CD8-positive, alpha-beta memory T cell (primary cell): ENCODE measurements around the gene KLC1. TPM values are rescaled to one million over a fixed set of nuclear protein-coding genes. Genes with fewer than 3 reads are reported as not detected.
A peak's percentile ranks its signal among the peaks of the same experiment; 100 is the strongest.

Experiments
- CTCF ChIA-PET: fragments of 350-600 bp; sonication (Branson Sonifier 250); formaldehyde crosslinking; loops from one replicate; lab custom pipeline; 2021; ENCODE audit warnings: antibody characterized with exemption; lab: Charles Lee
- POLR2A ChIA-PET: fragments of 350-600 bp; sonication (Branson Sonifier 250); formaldehyde crosslinking; loops from one replicate; lab custom pipeline; 2021; ENCODE audit warnings: antibody characterized with exemption; lab: Charles Lee
- DNase-seq, 5 donors: peaks; one replicate each; pipeline versions ENCODE4 v3.0.0 to v3.0.0-alpha.2; 2020 to 2022; ENCODE audit warnings: mixed read lengths in 1 of 5
- H3K27ac ChIP-seq: one replicate; pipeline ENCODE4 v1.7.0; 2013; ENCODE audit warnings: low read depth, mild to moderate bottlenecking, low read length, moderate library complexity
- H3K27me3 ChIP-seq: 2 replicates; pipeline ENCODE4 v1.7.0; 2013; ENCODE audit warnings: low read length, mild to moderate bottlenecking; ENCODE audit not compliant: insufficient read depth, poor library complexity, severe bottlenecking
- H3K36me3 ChIP-seq: 2 replicates; pipeline ENCODE4 v1.7.0; 2013; ENCODE audit warnings: mild to moderate bottlenecking, low read length, moderate library complexity; ENCODE audit not compliant: insufficient read depth
- H3K4me1 ChIP-seq: 2 replicates; pipeline ENCODE4 v1.7.0; 2013; ENCODE audit warnings: mild to moderate bottlenecking, low read length, moderate library complexity; ENCODE audit not compliant: insufficient read depth
- H3K4me3 ChIP-seq: 2 replicates; pipeline ENCODE4 v1.7.0; 2013; ENCODE audit warnings: mild to moderate bottlenecking, low read length
- H3K9me3 ChIP-seq: 2 replicates; pipeline ENCODE4 v1.7.0; 2013; ENCODE audit warnings: mild to moderate bottlenecking, low read length
- H3K27ac Mint-ChIP-seq, 8 donors: one replicate each; pipeline ENCODE4 v1.8.0; 2020 to 2021; ENCODE audit warnings: mixed read lengths in 8 of 8, mild to moderate bottlenecking in 6 of 8, inconsistent platforms in 3 of 8, moderate library complexity in 3 of 8
- H3K27me3 Mint-ChIP-seq, 2 donors: one replicate each; pipeline ENCODE4 v1.8.0; 2020 to 2021; ENCODE audit warnings: mixed read lengths in 2 of 2, mild to moderate bottlenecking in 1 of 2, moderate library complexity in 1 of 2
- H3K36me3 Mint-ChIP-seq, 3 donors: one replicate each; pipeline ENCODE4 v1.8.0; 2020 to 2021; ENCODE audit warnings: mixed read lengths in 3 of 3, inconsistent platforms in 1 of 3, mild to moderate bottlenecking in 1 of 3
- H3K4me1 Mint-ChIP-seq, 3 donors: one replicate each; pipeline ENCODE4 v1.8.0; 2020 to 2021; ENCODE audit warnings: mixed read lengths in 3 of 3, inconsistent platforms in 1 of 3, mild to moderate bottlenecking in 1 of 3
- H3K4me3 Mint-ChIP-seq, 7 donors: one replicate each; pipeline ENCODE4 v1.8.0; 2020 to 2021; ENCODE audit warnings: mixed read lengths in 7 of 7, mild to moderate bottlenecking in 6 of 7, moderate library complexity in 4 of 7, inconsistent platforms in 2 of 7
- H3K9me3 Mint-ChIP-seq, 5 donors: one replicate each; pipeline ENCODE4 v1.8.0; 2020 to 2022; ENCODE audit warnings: mixed read lengths in 5 of 5, mild to moderate bottlenecking in 3 of 5, moderate library complexity in 2 of 5, inconsistent platforms in 1 of 5
- polyA plus RNA-seq: library from polyadenylated mRNA; unstranded; fragments of 300-500 nt; fragmentation: Illumina TruSeq; gene quantifications from one replicate; pipeline ENCODE4 v1.2.3, GENCODE V29; 2021
- total RNA-seq, 2 experiments: library from RNA; stranded (reverse); gene quantifications; one replicate each; pipeline ENCODE4 v1.2.3, GENCODE V29; 2021

KLC1 gene
- total RNA-seq (100 to 1,000 TPM; 141 to 143 TPM), polyA plus RNA-seq (92.0 TPM)

DNA sequence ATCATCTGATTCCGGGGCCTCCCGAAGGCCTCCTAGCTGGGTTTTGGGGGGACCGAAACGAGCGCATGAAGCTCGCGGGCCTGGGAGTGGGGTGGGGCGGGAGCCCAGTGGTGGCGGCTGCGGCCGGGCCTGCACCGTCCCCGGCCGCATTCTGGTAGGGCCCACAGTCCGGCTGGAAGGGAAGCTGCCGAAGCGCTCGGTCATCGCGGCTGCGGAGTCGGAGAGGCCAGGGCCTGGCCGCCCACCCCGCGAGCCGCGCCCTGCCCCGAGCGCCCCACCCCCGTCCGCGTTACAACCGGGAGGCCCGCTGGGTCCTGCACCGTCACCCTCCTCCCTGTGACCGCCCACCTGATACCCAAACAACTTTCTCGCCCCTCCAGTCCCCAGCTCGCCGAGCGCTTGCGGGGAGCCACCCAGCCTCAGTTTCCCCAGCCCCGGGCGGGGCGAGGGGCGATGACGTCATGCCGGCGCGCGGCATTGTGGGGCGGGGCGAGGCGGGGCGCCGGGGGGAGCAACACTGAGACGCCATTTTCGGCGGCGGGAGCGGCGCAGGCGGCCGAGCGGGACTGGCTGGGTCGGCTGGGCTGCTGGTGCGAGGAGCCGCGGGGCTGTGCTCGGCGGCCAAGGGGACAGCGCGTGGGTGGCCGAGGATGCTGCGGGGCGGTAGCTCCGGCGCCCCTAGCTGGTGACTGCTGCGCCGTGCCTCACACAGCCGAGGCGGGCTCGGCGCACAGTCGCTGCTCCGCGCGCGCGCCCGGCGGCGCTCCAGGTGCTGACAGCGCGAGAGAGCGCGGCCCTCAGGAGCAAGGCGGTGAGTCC, at the start of gene KLC1:
Gene KLC1, plus strand, starts transcription at position 528 of the 819 bp plus-strand sequence. CDS start 25,354 bp downstream, outside the sequence.
- Mint-ChIP-seq H3K9me3 (no peaks in the 10 kb centered on the region), H3K4me1 (peaks cover 25 to 55% (median 49%) of the 10 kb centered on the region in 3 donors), H3K4me3 (peak within 1 kb of the TSS; percentile 83 to 95 (median 87)), H3K36me3 (peaks cover 0 to 15% (median 1%) of the 10 kb centered on the region in 3 donors), H3K27ac (peak within 1 kb of the TSS; percentile 74 to 97 (median 90)), H3K27me3 (peaks cover 0 to 2% of the 10 kb centered on the region in 2 donors)
- H3K27me3 ChIP-seq: no peaks in the 10 kb centered on the region
- H3K4me1 ChIP-seq: peaks cover 46% of the 10 kb centered on the region
- ChIA-PET CTCF (interaction anchor here (1.1 kb wide), 1 partner anchor 76 kb away, joined by 3 read pairs; no protein-coding TSS in a partner anchor), POLR2A (interaction anchor here (0.9 to 1.7 kb wide), 4 partner anchors 21 to 86 kb away, joined by 3 to 7 read pairs (median 4); partner anchors contain the start of genes BAG5 and XRCC3)
- H3K9me3 ChIP-seq: no peaks in the 10 kb centered on the region
- H3K36me3 ChIP-seq: no peaks in the 10 kb centered on the region
- H3K27ac ChIP-seq: peak within 1 kb of the TSS; percentile 86
- peak within 1 kb of the TSS; percentile 68 for H3K4me3 ChIP-seq
- peak; percentile 74 to 86 (median 76) for DNase-seq

DNA sequence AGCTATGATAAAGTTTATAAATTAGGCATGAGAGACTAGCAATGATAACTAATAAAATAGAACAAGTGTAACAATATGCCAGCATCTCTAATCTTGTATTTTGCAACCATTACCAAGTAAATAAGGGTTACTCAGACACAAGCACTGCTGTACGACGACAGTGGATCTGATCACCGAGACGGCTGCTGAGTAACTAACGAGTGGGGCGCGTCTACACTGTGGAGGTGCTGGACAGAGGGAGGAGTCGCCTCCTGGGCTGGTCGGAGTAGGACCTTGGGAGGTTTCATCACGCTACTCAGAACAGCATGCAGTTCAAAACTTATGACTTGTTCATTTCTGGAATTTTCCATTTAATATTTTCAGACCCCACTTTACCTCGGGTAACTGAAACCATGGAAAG, 47.8 kb upstream of the KLC1 start:
- H3K36me3 ChIP-seq: no peaks in the 10 kb centered on the region
- no peak overlapping the region for H3K27ac ChIP-seq
- H3K4me1 ChIP-seq: no peaks in the 10 kb centered on the region
- no peak overlapping the region for H3K4me3 ChIP-seq
- Mint-ChIP-seq H3K4me3 (peak overlapping the region in 1 of 7 donors; percentile 44), H3K9me3 (no peaks in the 10 kb centered on the region), H3K4me1 (peaks cover 0 to 2% (median 0%) of the 10 kb centered on the region in 3 donors), H3K36me3 (peaks cover 0 to 56% (median 0%) of the 10 kb centered on the region in 3 donors), H3K27me3 (no peaks in the 10 kb centered on the region), H3K27ac (peak overlapping the region in 1 of 8 donors; percentile 19)
- ChIA-PET CTCF (no interaction called here), POLR2A (interaction anchor here (0.6 kb wide), 1 partner anchor 468 kb away, joined by 4 read pairs; no protein-coding TSS in a partner anchor)
- no peak for DNase-seq
- no peaks in the 10 kb centered on the region for H3K9me3 ChIP-seq
- H3K27me3 ChIP-seq: no peaks in the 10 kb centered on the region

- Histone ChIP-seq H3K9me3 (no peaks in the 10 kb centered on the region), H3K4me1 (no peaks in the 10 kb centered on the region), H3K4me3 (no peak overlapping the region), H3K36me3 (no peaks in the 10 kb centered on the region), H3K27ac (no peak overlapping the region), H3K27me3 (no peaks in the 10 kb centered on the region)
- Mint-ChIP-seq H3K4me1 (peaks cover 0 to 3% (median 2%) of the 10 kb centered on the region in 3 donors), H3K36me3 (peaks cover 0 to 51% (median 3%) of the 10 kb centered on the region in 3 donors), H3K27me3 (no peaks in the 10 kb centered on the region), H3K4me3 (no peak overlapping the region), H3K9me3 (no peaks in the 10 kb centered on the region), H3K27ac (no peak overlapping the region)
- no peak for DNase-seq
- ChIA-PET CTCF (no interaction called here), POLR2A (interaction anchor here (0.6 kb wide), 1 partner anchor 467 kb away, joined by 4 read pairs; no protein-coding TSS in a partner anchor)
These were observed 46.9 kb upstream of the KLC1 start for GRCh38 chr14:103581954-103582703.

GRCh38 chr14:103584326-103584915, 44.6 kb upstream of the KLC1 start:
- Mint-ChIP-seq H3K9me3 (no peaks in the 10 kb centered on the region), H3K27me3 (no peaks in the 10 kb centered on the region), H3K27ac (peak overlapping the region in 1 of 8 donors; percentile 14), H3K36me3 (peaks cover 2 to 44% (median 3%) of the 10 kb centered on the region in 3 donors), H3K4me1 (peaks cover 0 to 3% (median 2%) of the 10 kb centered on the region in 3 donors), H3K4me3 (no peak overlapping the region)
- Histone ChIP-seq H3K9me3 (no peaks in the 10 kb centered on the region), H3K4me1 (no peaks in the 10 kb centered on the region), H3K27ac (no peak overlapping the region), H3K4me3 (no peak overlapping the region), H3K36me3 (no peaks in the 10 kb centered on the region), H3K27me3 (no peaks in the 10 kb centered on the region)
- ChIA-PET CTCF (interaction anchor here (1.1 kb wide), 1 partner anchor 8 kb away, joined by 5 read pairs; no protein-coding TSS in a partner anchor), POLR2A (interaction anchor here (0.5 to 0.6 kb wide), 2 partner anchors 9 to 1126 kb away, joined by 3 to 4 read pairs; no protein-coding TSS in a partner anchor)
- no peak for DNase-seq

DNA sequence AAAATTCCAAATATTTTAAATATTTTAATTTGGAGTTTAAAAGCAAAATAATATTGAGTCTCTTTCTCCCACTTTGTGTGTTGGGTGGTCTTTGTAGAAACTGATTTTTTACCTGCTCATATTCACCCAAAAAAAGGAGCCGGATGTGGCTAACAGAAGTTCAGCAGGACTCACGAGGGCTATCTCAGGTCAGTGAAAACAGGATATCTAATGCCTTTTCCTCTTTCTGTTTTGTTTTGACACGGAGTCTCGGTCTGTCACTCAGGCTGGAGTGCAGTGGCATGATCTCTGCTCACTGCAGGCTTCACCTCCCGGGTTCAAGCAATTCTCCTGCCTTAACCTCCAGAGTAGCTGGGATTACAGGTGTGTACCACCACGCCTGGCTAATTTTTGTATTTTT, 35.4 kb upstream of the KLC1 start:
- Mint-ChIP-seq H3K9me3 (no peaks in the 10 kb centered on the region), H3K4me1 (peaks cover 3 to 17% (median 8%) of the 10 kb centered on the region in 3 donors), H3K36me3 (peaks cover 0 to 13% (median 2%) of the 10 kb centered on the region in 3 donors), H3K27ac (peak overlapping the region in 5 of 8 donors; percentile 45 to 79 (median 68)), H3K27me3 (no peaks in the 10 kb centered on the region), H3K4me3 (peak overlapping the region in 5 of 7 donors; percentile 50 to 71 (median 66))
- POLR2A ChIA-PET: interaction anchor here (0.7 kb wide), 3 partner anchors 9 to 216 kb away, joined by 3 to 5 read pairs (median 4); no protein-coding TSS in a partner anchor
- CTCF ChIA-PET: interaction anchor here (0.8 to 1.8 kb wide), 2 partner anchors 9 to 59 kb away, joined by 3 to 5 read pairs; no protein-coding TSS in a partner anchor
- Histone ChIP-seq H3K4me3 (no peak overlapping the region), H3K36me3 (no peaks in the 10 kb centered on the region), H3K27me3 (no peaks in the 10 kb centered on the region), H3K9me3 (no peaks in the 10 kb centered on the region), H3K27ac (no peak overlapping the region), H3K4me1 (no peaks in the 10 kb centered on the region)
- no peak for DNase-seq

GRCh38 chr14:103594265-103594664, 34.7 kb upstream of the KLC1 start:
- Mint-ChIP-seq H3K9me3 (no peaks in the 10 kb centered on the region), H3K27me3 (no peaks in the 10 kb centered on the region), H3K27ac (peak overlapping the region in 2 of 8 donors; percentile 60 to 70), H3K4me3 (peak overlapping the region in 1 of 7 donors; percentile 71), H3K36me3 (peaks cover 0 to 8% (median 0%) of the 10 kb centered on the region in 3 donors), H3K4me1 (peaks cover 3 to 17% (median 8%) of the 10 kb centered on the region in 3 donors)
- ChIA-PET CTCF (interaction anchor here (0.8 kb wide), 1 partner anchor 59 kb away, joined by 3 read pairs; no protein-coding TSS in a partner anchor), POLR2A (no interaction called here)
- H3K36me3 ChIP-seq: no peaks in the 10 kb centered on the region
- DNase-seq: no peak
- H3K27me3 ChIP-seq: no peaks in the 10 kb centered on the region
- H3K9me3 ChIP-seq: no peaks in the 10 kb centered on the region
- H3K4me3 ChIP-seq: no peak overlapping the region
- H3K4me1 ChIP-seq: no peaks in the 10 kb centered on the region
- no peak overlapping the region for H3K27ac ChIP-seq

DNA sequence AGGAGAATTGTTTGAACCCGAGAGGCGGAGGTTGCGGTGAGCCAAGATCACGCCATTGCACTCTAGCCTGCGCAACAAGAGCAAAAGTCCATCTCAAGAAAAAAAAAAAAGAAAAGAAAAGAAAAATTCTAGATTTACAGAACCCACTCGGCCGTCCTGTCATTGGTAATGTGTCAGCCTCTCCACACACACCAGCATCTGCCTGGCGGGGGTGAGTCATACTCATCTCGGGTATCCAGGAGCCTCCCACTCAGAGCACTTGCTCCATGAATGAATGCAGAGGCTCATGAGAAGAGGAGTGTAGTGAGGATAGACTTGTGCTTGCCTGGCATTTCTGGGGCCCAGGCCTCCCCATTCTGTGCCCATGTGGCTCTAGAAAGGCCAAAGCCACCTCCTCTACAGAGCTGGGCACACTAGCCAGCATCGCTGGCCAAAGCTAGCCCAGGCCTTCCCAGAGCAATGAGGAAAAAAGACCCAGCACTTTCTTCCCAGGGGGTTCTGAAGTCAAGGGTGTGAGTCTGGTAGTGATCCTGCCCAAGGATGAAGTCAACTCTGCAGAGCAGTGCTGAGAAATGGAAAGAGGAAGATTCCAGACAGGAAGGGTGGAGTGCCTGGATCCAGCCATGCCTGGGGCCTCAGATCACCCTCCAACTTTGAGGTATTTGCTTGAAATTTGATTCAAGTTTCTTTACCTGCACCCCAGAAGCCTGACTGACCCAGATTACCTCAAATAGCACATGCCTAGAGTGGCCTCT, 31.2 kb upstream of the KLC1 start:
- Mint-ChIP-seq H3K4me3 (no peak overlapping the region), H3K27ac (no peak overlapping the region), H3K27me3 (no peaks in the 10 kb centered on the region), H3K9me3 (no peaks in the 10 kb centered on the region), H3K4me1 (peaks cover 3 to 17% (median 8%) of the 10 kb centered on the region in 3 donors), H3K36me3 (no peaks in the 10 kb centered on the region)
- Histone ChIP-seq H3K4me1 (no peaks in the 10 kb centered on the region), H3K27ac (no peak overlapping the region), H3K9me3 (no peaks in the 10 kb centered on the region), H3K36me3 (no peaks in the 10 kb centered on the region), H3K4me3 (no peak overlapping the region), H3K27me3 (no peaks in the 10 kb centered on the region)
- POLR2A ChIA-PET: no interaction called here
- CTCF ChIA-PET: no interaction called here
- no peak for DNase-seq
